Loucy (cell line): ENCODE data around the gene PLXNA3.

Source experiments
- H2AFZ ChIP-seq: fragments of 200-600 bp; sonication (generic); 2 replicates; pipeline ENCODE4 v1.6.0; 2016; ENCODE audit warnings: antibody characterized with exemption, mild to moderate bottlenecking, low read length, moderate library complexity
- H3F3A ChIP-seq: fragments of 200-600 bp; 2 replicates; pipeline ENCODE4 v1.6.0; 2016; ENCODE audit warnings: antibody characterized with exemption, low read depth, mild to moderate bottlenecking
- H3K27me3 ChIP-seq: fragments of 200-600 bp; sonication (generic); 2 replicates; pipeline ENCODE4 v1.6.1; 2014; ENCODE audit warnings: low read length, mild to moderate bottlenecking; ENCODE audit not compliant: insufficient read depth, poor library complexity, severe bottlenecking
- H3K36me3 ChIP-seq: fragments of 200-600 bp; sonication (generic); 2 replicates; pipeline ENCODE4 v1.6.1; 2016; ENCODE audit warnings: low read length; ENCODE audit not compliant: insufficient read depth
- H3K4me1 ChIP-seq: fragments of 200-600 bp; sonication (generic); 2 replicates; pipeline ENCODE4 v1.5.1; 2014; ENCODE audit warnings: low read length, mild to moderate bottlenecking; ENCODE audit not compliant: insufficient read depth, poor library complexity, severe bottlenecking
- H3K4me2 ChIP-seq: fragments of 200-600 bp; sonication (generic); 2 replicates; pipeline ENCODE4 v1.6.0; 2014; ENCODE audit warnings: antibody characterized with exemption, low read length, low read depth, mild to moderate bottlenecking; ENCODE audit not compliant: poor library complexity, severe bottlenecking
- H3K4me3 ChIP-seq: fragments of 200-600 bp; sonication (generic); 2 replicates; pipeline ENCODE4 v1.5.1; 2014; ENCODE audit warnings: low read length, mild to moderate bottlenecking, mixed read lengths; ENCODE audit not compliant: poor library complexity, severe bottlenecking
- H3K79me2 ChIP-seq: fragments of 200-600 bp; sonication (generic); 2 replicates; pipeline ENCODE4 v1.6.1; 2014; ENCODE audit warnings: low read length; ENCODE audit not compliant: insufficient read depth
- H3K9ac ChIP-seq: fragments of 200-600 bp; sonication (generic); 2 replicates; pipeline ENCODE4 v1.6.0; 2014; ENCODE audit warnings: mild to moderate bottlenecking, low read depth, low read length, moderate library complexity; ENCODE audit not compliant: poor library complexity, severe bottlenecking
- H3K9me2 ChIP-seq: fragments of 200-600 bp; sonication (generic); replicated peaks from 2 replicates; pipeline ENCODE4 v1.6.1; 2016; ENCODE audit warnings: low read depth, low read length, mixed read lengths
- H3K9me3 ChIP-seq: fragments of 200-600 bp; sonication (generic); 2 replicates; pipeline ENCODE4 v1.6.1; 2014; ENCODE audit warnings: mild to moderate bottlenecking, antibody characterized with exemption, low read length, low read depth; ENCODE audit not compliant: insufficient read depth
- H4K20me1 ChIP-seq: fragments of 200-600 bp; sonication (generic); 2 replicates; pipeline ENCODE4 v1.6.0; 2014; ENCODE audit warnings: antibody characterized with exemption, low read length, mild to moderate bottlenecking; ENCODE audit not compliant: insufficient read depth, poor library complexity, severe bottlenecking
- CTCF ChIP-seq: fragments of 200-600 bp; sonication (generic); conservative IDR thresholded peaks from 2 replicates; pipeline ENCODE4 v1.5.1; 2014; ENCODE audit warnings: mild to moderate bottlenecking, antibody characterized with exemption, low read length
- EZH2phosphoT487 ChIP-seq: fragments of 200-600 bp; IDR thresholded peaks from 2 replicates; pipeline ENCODE4 v1.6.1; 2018; ENCODE audit warnings: antibody characterized with exemption, mild to moderate bottlenecking, moderate library complexity, borderline replicate concordance

Gene PLXNA3

GRCh38 chrX:154426916-154427770, 30.9 kb upstream of the PLXNA3 start:
- H3K9ac ChIP-seq, result peak overlapping the region; percentile 81
- H3K4me2 ChIP-seq, result peak overlapping the region; percentile 92
- H3K79me2 ChIP-seq, result peaks cover 43% of the 10 kb centered on the region
- no peaks in the 10 kb centered on the region for H4K20me1 ChIP-seq
- peak overlapping the region; percentile 91 for H3K4me3 ChIP-seq
- H3K4me1 ChIP-seq, result peaks cover 18% of the 10 kb centered on the region
- TF ChIP-seq EZH2phosphoT487, result no peak
- no peak for TF ChIP-seq CTCF
- H3K9me2 ChIP-seq, result no peaks in the 10 kb centered on the region
- H3K36me3 ChIP-seq, result no peaks in the 10 kb centered on the region
- no peaks in the 10 kb centered on the region for H3K27me3 ChIP-seq
- no peaks in the 10 kb centered on the region for H3K9me3 ChIP-seq
- H3F3A ChIP-seq, result no peaks in the 10 kb centered on the region
- no peak overlapping the region for H2AFZ ChIP-seq

DNA sequence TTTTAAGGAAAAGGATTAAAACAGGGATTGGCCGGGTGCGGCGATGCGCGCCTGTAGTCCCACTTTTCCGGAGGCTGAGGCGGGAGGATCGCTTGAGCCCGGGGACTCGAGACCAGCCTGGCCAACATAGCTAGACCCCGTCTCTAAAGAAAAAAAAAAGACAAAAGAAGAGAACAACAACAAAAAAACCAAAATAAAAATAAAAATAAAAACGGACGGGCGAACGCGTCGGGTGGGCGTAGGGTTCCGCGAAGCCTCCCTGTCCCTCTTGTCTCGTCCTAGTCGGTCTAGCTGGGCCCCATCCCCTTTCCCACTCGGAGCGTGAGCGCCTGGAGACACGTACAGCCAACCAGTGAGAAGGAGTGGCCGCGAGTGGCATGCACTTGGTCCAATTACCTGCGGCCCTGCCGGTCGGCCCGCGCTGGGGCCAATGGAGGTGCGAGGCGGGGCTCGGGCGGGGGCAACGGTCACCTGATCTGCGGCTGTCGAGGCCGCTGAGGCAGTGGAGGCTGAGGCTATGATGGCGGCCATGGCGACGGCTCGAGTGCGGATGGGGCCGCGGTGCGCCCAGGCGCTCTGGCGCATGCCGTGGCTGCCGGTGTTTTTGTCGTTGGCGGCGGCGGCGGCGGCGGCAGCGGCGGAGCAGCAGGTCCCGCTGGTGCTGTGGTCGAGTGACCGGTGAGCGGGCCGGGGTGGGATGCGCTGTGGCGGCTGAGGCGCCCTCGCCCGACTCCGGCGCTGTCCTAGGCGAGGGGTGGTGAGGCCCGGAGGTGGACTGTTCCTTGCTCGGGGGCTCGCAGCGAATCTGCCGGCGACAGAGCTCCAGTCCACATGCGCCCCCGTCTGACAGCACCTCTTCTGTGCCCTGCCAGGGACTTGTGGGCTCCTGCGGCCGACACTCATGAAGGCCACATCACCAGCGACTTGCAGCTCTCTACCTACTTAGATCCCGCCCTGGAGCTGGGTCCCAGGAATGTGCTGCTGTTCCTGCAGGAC, 29.6 kb upstream of the PLXNA3 start, which contains the start of gene ATP6AP1:
Gene ATP6AP1, plus strand, starts transcription at position 502 of the 996 bp plus-strand sequence. Its CDS starts 16 bp downstream, at position 518.
- peak within 1 kb of the TSS; percentile 92 for H3K4me2 ChIP-seq
- H4K20me1 ChIP-seq, result no peaks in the 10 kb centered on the region
- H3K9ac ChIP-seq, result peak within 1 kb of the TSS; percentile 81
- H3K9me2 ChIP-seq, result no peaks in the 10 kb centered on the region
- no peaks in the 10 kb centered on the region for H3F3A ChIP-seq
- no peaks in the 10 kb centered on the region for H3K27me3 ChIP-seq
- TF ChIP-seq CTCF (peak; percentile 26; the same call in 1 of the 2 replicates), EZH2phosphoT487 (no peak)
- H2AFZ ChIP-seq, result no peak within 1 kb of the TSS
- no peaks in the 10 kb centered on the region for H3K36me3 ChIP-seq
- H3K4me1 ChIP-seq, result peaks cover 18% of the 10 kb centered on the region
- H3K4me3 ChIP-seq, result peak within 1 kb of the TSS; percentile 91
- H3K79me2 ChIP-seq, result peaks cover 43% of the 10 kb centered on the region
- H3K9me3 ChIP-seq, result no peaks in the 10 kb centered on the region

DNA sequence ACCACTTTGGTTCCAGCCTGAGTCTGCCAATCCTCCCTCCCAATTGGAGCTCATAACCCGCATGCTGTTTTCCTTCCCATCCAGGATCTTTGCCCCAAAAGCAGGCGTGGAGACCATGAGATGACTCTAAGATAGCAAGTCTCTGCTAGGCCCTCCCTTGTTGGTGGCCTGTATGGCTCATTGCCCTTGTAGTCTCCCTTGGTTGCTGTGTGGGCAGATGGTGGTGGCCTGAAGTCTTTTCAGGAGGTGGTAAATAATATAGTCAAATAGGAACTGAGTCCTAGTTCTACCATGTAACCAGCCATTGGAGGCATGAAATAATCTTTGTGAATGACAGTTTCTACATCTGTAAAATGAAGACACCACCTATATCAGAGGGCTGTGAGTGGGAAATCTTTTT, 28.4 kb upstream of the PLXNA3 start:
- H3K9me3 ChIP-seq, result no peaks in the 10 kb centered on the region
- H3K4me2 ChIP-seq, result peak overlapping the region; percentile 66
- H3K4me1 ChIP-seq, result peaks cover 18% of the 10 kb centered on the region
- peak overlapping the region; percentile 91 for H3K4me3 ChIP-seq
- no peak for TF ChIP-seq CTCF
- no peak for TF ChIP-seq EZH2phosphoT487
- H4K20me1 ChIP-seq, result no peaks in the 10 kb centered on the region
- H3F3A ChIP-seq, result no peaks in the 10 kb centered on the region
- no peaks in the 10 kb centered on the region for H3K27me3 ChIP-seq
- H3K79me2 ChIP-seq, result peaks cover 43% of the 10 kb centered on the region
- H2AFZ ChIP-seq, result no peak overlapping the region
- H3K9me2 ChIP-seq, result no peaks in the 10 kb centered on the region
- no peaks in the 10 kb centered on the region; the same call in 1 of the 2 replicates for H3K36me3 ChIP-seq
- H3K9ac ChIP-seq, result peak overlapping the region; percentile 81
